ENCODE measurements around the gene ZNF780A. TPM values are rescaled to one million over a fixed set of nuclear protein-coding genes. Genes with fewer than 3 reads are reported as not detected.
A peak's percentile ranks its signal among the peaks of the same experiment; 100 is the strongest.
"Not testable (repeated sequence)": the region's sequence is repeated elsewhere in the genome, so short reads cannot be mapped to it uniquely, and the experiment has no call there.

Gene ZNF780A
- total RNA-seq, 2 experiments from 2014 or later: 17.9 to 21.6 TPM

GRCh38 chr19:40080289-40080688 is 10.5 kb downstream of the ZNF780A start:
- DNase-seq: no peak
- no peaks in the 10 kb centered on the region for H3K4me1 Mint-ChIP-seq (ENCODE audit: low read depth)
- ChIA-PET POLR2A (no interaction called here), CTCF (interaction anchor here (1.3 kb wide), 1 partner anchor 10 kb away, joined by 3 read pairs; the partner anchor contains the start of gene ZNF780A)
- no peaks in the 10 kb centered on the region for H3K27me3 Mint-ChIP-seq (ENCODE audit: low read depth)
- peaks cover 50% of the 10 kb centered on the region for H3K9me3 Mint-ChIP-seq (ENCODE audit: insufficient read depth)
- H3K27ac Mint-ChIP-seq: no peak overlapping the region
- no peak for ATAC-seq
- H3K36me3 Mint-ChIP-seq (ENCODE audit: low read depth): peaks cover 88% of the 10 kb centered on the region
- no peak overlapping the region for H3K4me3 Mint-ChIP-seq

GRCh38 chr19:40078377-40078776 is 12.4 kb downstream of the ZNF780A start:
- POLR2A ChIA-PET: interaction anchor here (1.3 kb wide), 1 partner anchor 12 kb away, joined by 5 read pairs; no protein-coding TSS in a partner anchor

GRCh38 chr19:40070058-40070457 is 20.7 kb downstream of the ZNF780A start:
- no peak for ATAC-seq
- H3K27ac Mint-ChIP-seq: no peak overlapping the region
- ChIA-PET POLR2A (no interaction called here), CTCF (no interaction called here)
- H3K36me3 Mint-ChIP-seq (ENCODE audit: low read depth): peaks cover 63% of the 10 kb centered on the region
- no peaks in the 10 kb centered on the region for H3K4me1 Mint-ChIP-seq (ENCODE audit: low read depth)
- no peaks in the 10 kb centered on the region for H3K27me3 Mint-ChIP-seq (ENCODE audit: low read depth)
- DNase-seq: no peak
- H3K9me3 Mint-ChIP-seq (ENCODE audit: insufficient read depth): peaks cover 34% of the 10 kb centered on the region
- H3K4me3 Mint-ChIP-seq: no peak overlapping the region

More at GRCh38 chr19:40078377-40078776, 12.4 kb downstream of the ZNF780A start:
- H3K9me3 Mint-ChIP-seq (ENCODE audit: insufficient read depth): peaks cover 60% of the 10 kb centered on the region
- no peaks in the 10 kb centered on the region for H3K4me1 Mint-ChIP-seq (ENCODE audit: low read depth)
- no peak overlapping the region for H3K4me3 Mint-ChIP-seq
- no peak for DNase-seq
- no peak overlapping the region for H3K27ac Mint-ChIP-seq
- H3K27me3 Mint-ChIP-seq (ENCODE audit: low read depth): no peaks in the 10 kb centered on the region
- peaks cover 95% of the 10 kb centered on the region for H3K36me3 Mint-ChIP-seq (ENCODE audit: low read depth)
- CTCF ChIA-PET: no interaction called here
- ATAC-seq: no peak

- ChIA-PET POLR2A (no interaction called here), CTCF (no interaction called here)
Measured at GRCh38 chr19:40059624-40060023, 31.1 kb downstream of the ZNF780A start.

GRCh38 chr19:40057166-40057565 is 33.6 kb downstream of the ZNF780A start:
- CTCF ChIA-PET: interaction anchor here (0.7 to 1.6 kb wide), 3 partner anchors 9 to 606 kb away, joined by 3 to 4 read pairs (median 3); partner anchors contain the start of gene PSMC4
- Mint-ChIP-seq H3K36me3 (ENCODE audit: low read depth) (peaks cover 29% of the 10 kb centered on the region), H3K27me3 (ENCODE audit: low read depth) (peaks cover 7% of the 10 kb centered on the region), H3K27ac (no peak overlapping the region), H3K9me3 (ENCODE audit: insufficient read depth) (peaks cover 24% of the 10 kb centered on the region), H3K4me1 (ENCODE audit: low read depth) (peaks cover 38% of the 10 kb centered on the region), H3K4me3 (peak overlapping the region; percentile 98)
- no peak for DNase-seq
- POLR2A ChIA-PET: interaction anchor here (1.2 kb wide), 1 partner anchor 34 kb away, joined by 5 read pairs; the partner anchor contains the start of gene ZNF780A
- ATAC-seq: no peak

More at GRCh38 chr19:40059624-40060023, 31.1 kb downstream of the ZNF780A start:
- Mint-ChIP-seq H3K27me3 (ENCODE audit: low read depth) (peaks cover 12% of the 10 kb centered on the region), H3K4me1 (ENCODE audit: low read depth) (peaks cover 15% of the 10 kb centered on the region), H3K9me3 (ENCODE audit: insufficient read depth) (peaks cover 32% of the 10 kb centered on the region), H3K4me3 (no peak overlapping the region), H3K36me3 (ENCODE audit: low read depth) (peaks cover 13% of the 10 kb centered on the region), H3K27ac (no peak overlapping the region)
- ATAC-seq: no peak
- no peak for DNase-seq

- CTCF ChIA-PET: interaction anchor here (0.7 to 1.8 kb wide), 3 partner anchors 9 to 607 kb away, joined by 3 to 9 read pairs (median 3); partner anchors contain the start of gene PSMC4
- ATAC-seq: no peak
Measured at GRCh38 chr19:40056505-40056904, 34.2 kb downstream of the ZNF780A start.

GRCh38 chr19:40055832-40056504 is 34.8 kb downstream of the ZNF780A start, which contains the start of gene ZNF780B:
Gene ZNF780B (minus strand): TSS chr19:40056231. CDS start chr19:40050332, 5,899 bp downstream.
- ChIA-PET POLR2A (interaction anchor here (0.6 to 1.6 kb wide), 2 partner anchors 35 to 127 kb away, joined by 4 to 12 read pairs; partner anchors contain the start of gene ZNF780A), CTCF (interaction anchor here (1.0 to 1.8 kb wide), 3 partner anchors 10 to 86 kb away, joined by 3 to 9 read pairs (median 3); partner anchors contain the start of gene PSMC4)
- DNase-seq (peak; percentile 85), ATAC-seq (peak; percentile 95)
- Mint-ChIP-seq H3K9me3 (ENCODE audit: insufficient read depth) (peaks cover 19% of the 10 kb centered on the region), H3K27me3 (ENCODE audit: low read depth) (peaks cover 5% of the 10 kb centered on the region), H3K36me3 (ENCODE audit: low read depth) (peaks cover 36% of the 10 kb centered on the region), H3K4me3 (peak within 1 kb of the TSS; percentile 98), H3K27ac (peak within 1 kb of the TSS; percentile 99), H3K4me1 (ENCODE audit: low read depth) (peaks cover 38% of the 10 kb centered on the region)

More at GRCh38 chr19:40056505-40056904, 34.2 kb downstream of the ZNF780A start:
- Mint-ChIP-seq H3K27ac (peak overlapping the region; percentile 99), H3K4me1 (ENCODE audit: low read depth) (peaks cover 38% of the 10 kb centered on the region), H3K4me3 (peak overlapping the region; percentile 98), H3K27me3 (ENCODE audit: low read depth) (peaks cover 6% of the 10 kb centered on the region), H3K9me3 (ENCODE audit: insufficient read depth) (peaks cover 19% of the 10 kb centered on the region), H3K36me3 (ENCODE audit: low read depth) (peaks cover 34% of the 10 kb centered on the region)
- POLR2A ChIA-PET: interaction anchor here (0.6 kb wide), 1 partner anchor 128 kb away, joined by 4 read pairs; no protein-coding TSS in a partner anchor
- DNase-seq: no peak

- Mint-ChIP-seq H3K4me1 (ENCODE audit: low read depth) (peaks cover 38% of the 10 kb centered on the region), H3K27me3 (ENCODE audit: low read depth) (peaks cover 5% of the 10 kb centered on the region), H3K36me3 (ENCODE audit: low read depth) (peaks cover 43% of the 10 kb centered on the region), H3K9me3 (ENCODE audit: insufficient read depth) (peaks cover 24% of the 10 kb centered on the region), H3K4me3 (peak overlapping the region; percentile 98), H3K27ac (peak overlapping the region; percentile 99)
- no peak for DNase-seq
- no peak for ATAC-seq
- ChIA-PET POLR2A (interaction anchor here (1.6 kb wide), 1 partner anchor 36 kb away, joined by 12 read pairs; the partner anchor contains the start of gene ZNF780A), CTCF (interaction anchor here (1.0 to 1.8 kb wide), 2 partner anchors 35 to 85 kb away, joined by 3 to 9 read pairs; partner anchors contain the start of gene PSMC4)
Measured at GRCh38 chr19:40055049-40055448, 35.7 kb downstream of the ZNF780A start.

GRCh38 chr19:40054632-40055031 is 36.1 kb downstream of the ZNF780A start:
- H3K27ac Mint-ChIP-seq: no peak overlapping the region
- H3K27me3 Mint-ChIP-seq (ENCODE audit: low read depth): peaks cover under 1% of the 10 kb centered on the region
- ATAC-seq: no peak
- H3K4me3 Mint-ChIP-seq: peak overlapping the region; percentile 98
- peaks cover 38% of the 10 kb centered on the region for H3K4me1 Mint-ChIP-seq (ENCODE audit: low read depth)
- H3K9me3 Mint-ChIP-seq (ENCODE audit: insufficient read depth): peaks cover 19% of the 10 kb centered on the region
- peaks cover 42% of the 10 kb centered on the region for H3K36me3 Mint-ChIP-seq (ENCODE audit: low read depth)
- ChIA-PET POLR2A (interaction anchor here (1.6 kb wide), 1 partner anchor 36 kb away, joined by 12 read pairs; the partner anchor contains the start of gene ZNF780A), CTCF (no interaction called here)
- DNase-seq: no peak

GRCh38 chr19:40053491-40053890 is 37.3 kb downstream of the ZNF780A start:
- H3K36me3 Mint-ChIP-seq (ENCODE audit: low read depth): peaks cover 44% of the 10 kb centered on the region
- POLR2A ChIA-PET: no interaction called here
- CTCF ChIA-PET: interaction anchor here (1.3 kb wide), 1 partner anchor 83 kb away, joined by 4 read pairs; no protein-coding TSS in a partner anchor
- DNase-seq: no peak
- no peak overlapping the region for H3K27ac Mint-ChIP-seq
- H3K27me3 Mint-ChIP-seq (ENCODE audit: low read depth): no peaks in the 10 kb centered on the region
- no peak for ATAC-seq
- no peak overlapping the region for H3K4me3 Mint-ChIP-seq
- peaks cover 38% of the 10 kb centered on the region for H3K4me1 Mint-ChIP-seq (ENCODE audit: low read depth)
- H3K9me3 Mint-ChIP-seq (ENCODE audit: insufficient read depth): peaks cover 10% of the 10 kb centered on the region

- DNase-seq: not testable (repeated sequence)
Measured at GRCh38 chr19:40041718-40042117, 49.0 kb downstream of the ZNF780A start.

GRCh38 chr19:40038047-40038446 is 52.7 kb downstream of the ZNF780A start:
- H3K4me1 Mint-ChIP-seq (ENCODE audit: low read depth); ATAC-seq; H3K27ac Mint-ChIP-seq; DNase-seq; H3K27me3 Mint-ChIP-seq (ENCODE audit: low read depth); POLR2A ChIA-PET; H3K4me3 Mint-ChIP-seq; CTCF ChIA-PET: not testable (repeated sequence)
- peaks cover 38% of the 10 kb centered on the region for H3K9me3 Mint-ChIP-seq (ENCODE audit: insufficient read depth)
- H3K36me3 Mint-ChIP-seq (ENCODE audit: low read depth): peaks cover 49% of the 10 kb centered on the region

More at GRCh38 chr19:40041718-40042117, 49.0 kb downstream of the ZNF780A start:
- H3K9me3 Mint-ChIP-seq (ENCODE audit: insufficient read depth): peaks cover 34% of the 10 kb centered on the region
- ATAC-seq; H3K27ac Mint-ChIP-seq; H3K4me3 Mint-ChIP-seq; POLR2A ChIA-PET; H3K27me3 Mint-ChIP-seq (ENCODE audit: low read depth); H3K4me1 Mint-ChIP-seq (ENCODE audit: low read depth); CTCF ChIA-PET: not testable (repeated sequence)
- peaks cover 54% of the 10 kb centered on the region for H3K36me3 Mint-ChIP-seq (ENCODE audit: low read depth)

All from activated CD8-positive, alpha-beta T cell treated with anti-CD3 and anti-CD28 coated beads, Interleukin-2, amount 10 ng/mL, durations not matched to agents 7 days and 5 days (primary cell).